HG02938 (cell line): ENCODE measurements around the gene PRPF8.
A peak's percentile ranks its signal among the peaks of the same experiment; 100 is the strongest.
"Not testable (repeated sequence)": the region's sequence is repeated elsewhere in the genome, so short reads cannot be mapped to it uniquely, and the experiment has no call there.

Experiments used
- ATAC-seq: cut with Tn5 transposase; IDR thresholded peaks from one replicate; pipeline ENCODE4 v1.9.1; 2021; ENCODE audit warnings: mild to moderate bottlenecking, moderate library complexity; ENCODE audit not compliant: unreplicated experiment

The PRPF8 gene

DNA sequence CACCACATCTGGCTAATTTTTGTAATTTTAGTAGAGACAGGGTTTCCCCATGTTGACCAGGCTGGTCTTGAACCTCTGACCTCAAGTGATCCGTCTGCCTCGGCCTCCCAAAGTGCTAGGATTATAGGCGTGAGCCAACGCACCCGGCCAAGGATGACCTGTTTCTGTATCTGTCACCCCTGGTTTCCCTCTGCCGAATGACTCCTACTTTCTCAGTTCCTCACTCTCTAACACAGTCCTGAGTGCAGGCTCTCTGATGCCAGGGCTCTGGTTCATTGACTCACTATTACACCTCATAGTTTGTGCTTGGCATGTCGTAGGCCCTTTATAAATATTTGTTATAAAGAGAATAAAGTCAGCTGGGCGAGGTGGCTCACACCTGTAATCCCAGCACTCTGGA lies 10.7 kb upstream of the PRPF8 start:
- no peak for ATAC-seq

DNA sequence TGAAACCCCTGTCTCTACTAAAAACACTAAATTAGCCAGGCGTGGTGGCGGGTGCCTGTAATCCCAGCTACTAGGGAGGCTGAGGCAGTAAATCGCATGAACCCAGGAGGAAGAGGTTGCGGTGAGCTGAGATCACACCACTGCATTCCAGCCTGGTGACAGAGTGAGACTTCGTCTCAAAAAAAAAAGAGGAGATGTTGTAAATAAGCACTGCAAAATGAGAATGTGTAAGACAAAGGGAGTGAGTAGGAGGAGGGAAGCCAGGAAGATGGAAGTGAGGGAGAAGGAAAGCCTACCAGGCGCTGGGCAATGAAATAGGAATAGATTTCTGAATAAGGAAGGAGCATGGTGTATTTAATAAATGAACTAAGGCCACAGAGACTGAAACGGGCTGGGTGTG lies 8.7 kb upstream of the PRPF8 start:
- ATAC-seq: no peak

DNA sequence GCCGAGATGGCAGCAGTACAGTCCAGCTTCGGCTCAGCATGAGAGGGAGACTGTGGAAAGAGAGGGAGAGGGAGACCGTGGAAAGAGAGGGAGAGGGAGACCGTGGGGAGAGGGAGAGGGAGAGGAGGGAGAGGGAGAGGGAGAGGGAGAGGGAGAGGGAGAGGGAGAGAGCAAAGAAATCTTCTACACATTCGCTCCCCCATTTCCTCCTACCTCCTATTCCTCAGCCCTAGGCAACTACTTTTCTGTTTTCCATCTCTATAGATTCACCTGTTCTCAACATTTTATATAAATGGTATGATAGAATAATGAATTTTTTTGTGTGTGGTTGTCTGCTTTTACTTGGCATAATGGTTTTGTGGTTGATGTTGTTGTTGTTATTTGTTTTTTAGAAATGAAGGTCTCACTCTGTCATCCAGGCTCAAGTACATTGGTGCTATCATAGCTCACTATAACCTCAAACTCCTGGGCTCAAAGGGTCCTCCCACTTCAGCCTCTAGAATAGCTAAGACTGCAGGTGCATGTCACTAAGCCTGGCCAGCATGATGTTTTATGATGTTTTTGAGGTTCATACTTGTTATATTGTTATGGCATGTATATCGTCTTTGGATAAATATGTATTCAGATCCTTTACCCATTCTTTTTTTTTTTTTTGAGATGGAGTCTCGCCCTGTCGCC lies 6.0 kb upstream of the PRPF8 start:
- ATAC-seq: no peak

- not testable (repeated sequence) for ATAC-seq
These were observed 3.7 kb upstream of the PRPF8 start for GRCh38 chr17:1688405-1688804.

- no peak for ATAC-seq
These were observed 1.4 kb upstream of the PRPF8 start for GRCh38 chr17:1686086-1686485.

- no peak for ATAC-seq
These were observed 1.2 kb downstream of the PRPF8 start for GRCh38 chr17:1683459-1683858.

DNA sequence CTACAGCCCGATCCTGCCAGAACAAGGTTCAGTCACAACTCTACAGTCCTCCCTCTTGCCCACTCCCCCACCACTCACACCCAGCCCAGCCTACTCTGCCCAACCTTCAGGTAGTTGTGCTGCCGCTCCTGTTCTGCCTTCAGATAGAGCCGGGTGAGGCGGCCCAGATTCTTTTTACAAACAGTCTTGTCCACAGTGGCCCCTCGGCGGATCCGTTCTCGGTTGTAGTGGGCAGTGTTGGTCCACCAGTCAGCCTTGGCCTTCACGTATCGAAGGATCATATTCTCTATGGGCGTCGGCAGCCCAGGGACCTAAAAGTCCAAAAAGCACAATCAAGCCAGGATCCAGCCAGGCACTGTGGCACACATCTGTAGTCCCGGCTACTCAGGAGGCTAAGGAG lies 8.3 kb downstream of the PRPF8 start:
- no peak for ATAC-seq

- ATAC-seq: no peak
These were observed 11.5 kb downstream of the PRPF8 start for GRCh38 chr17:1673041-1673785.

GRCh38 chr17:1663934-1664333 lies 20.7 kb downstream of the PRPF8 start:
- not testable (repeated sequence) for ATAC-seq

DNA sequence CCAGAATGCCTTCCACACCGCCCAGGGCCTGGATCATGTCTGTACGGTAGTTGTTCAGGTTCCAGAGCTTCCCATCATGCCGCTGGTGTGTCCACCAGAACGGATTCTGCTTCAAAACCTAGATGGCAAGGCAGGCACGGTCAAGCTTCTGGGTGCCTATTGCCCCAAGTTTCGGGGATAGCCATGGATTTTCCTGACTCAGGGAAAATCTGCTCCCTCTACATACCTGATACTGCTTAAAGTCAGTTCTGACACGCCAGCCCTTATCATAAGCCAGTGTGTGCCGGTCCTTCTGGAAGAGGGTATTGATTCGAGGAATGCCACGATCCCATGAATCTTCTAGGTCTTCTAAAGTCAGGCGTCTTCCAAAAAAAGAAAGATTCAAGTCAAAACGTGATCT lies 23.6 kb downstream of the PRPF8 start:
- no peak for ATAC-seq

GRCh38 chr17:1658100-1658499 lies 26.6 kb downstream of the PRPF8 start:
- no peak for ATAC-seq

DNA sequence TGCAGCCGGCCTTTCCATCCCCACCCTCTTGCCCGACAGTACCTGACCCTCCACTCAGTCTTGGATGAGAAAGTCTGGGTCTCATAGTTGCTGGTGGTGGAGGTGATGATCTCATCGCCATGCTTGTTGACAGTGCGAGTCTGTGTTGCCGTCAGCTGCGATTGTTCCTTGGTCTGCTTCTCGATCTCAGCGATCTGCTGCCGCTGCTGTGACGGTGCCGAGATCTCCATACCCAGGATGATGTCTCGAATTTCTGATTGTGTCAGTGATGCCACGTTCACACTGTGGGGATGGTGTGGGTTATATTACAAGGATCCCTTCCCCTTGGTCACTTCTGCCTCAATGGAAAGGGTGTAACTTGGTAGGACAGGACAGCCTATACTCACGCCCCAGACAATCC lies 30.9 kb downstream of the PRPF8 start:
- ATAC-seq: no peak

DNA sequence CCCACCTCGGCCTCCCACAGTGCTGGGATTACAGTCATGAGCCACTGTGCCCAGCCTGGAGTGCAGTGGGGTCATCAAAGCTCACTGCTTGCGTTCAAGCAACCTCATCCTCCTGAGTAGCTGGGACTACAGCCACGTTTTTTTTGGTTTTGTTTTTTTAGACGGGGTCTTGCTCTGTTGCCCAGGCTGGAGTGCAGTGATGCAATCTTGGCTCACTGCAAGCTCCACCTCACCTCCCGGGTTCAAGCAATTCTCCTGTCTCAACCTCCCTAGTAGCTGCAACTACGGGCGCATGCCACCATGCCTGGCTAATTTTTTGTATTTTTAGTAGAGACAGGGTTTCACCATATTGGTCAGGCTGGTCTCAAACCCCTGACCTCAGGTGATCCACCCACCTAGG lies 31.9 kb downstream of the PRPF8 start:
- not testable (repeated sequence) for ATAC-seq

- ATAC-seq: no peak
These were observed 33.2 kb downstream of the PRPF8 start for GRCh38 chr17:1651559-1651844.

DNA sequence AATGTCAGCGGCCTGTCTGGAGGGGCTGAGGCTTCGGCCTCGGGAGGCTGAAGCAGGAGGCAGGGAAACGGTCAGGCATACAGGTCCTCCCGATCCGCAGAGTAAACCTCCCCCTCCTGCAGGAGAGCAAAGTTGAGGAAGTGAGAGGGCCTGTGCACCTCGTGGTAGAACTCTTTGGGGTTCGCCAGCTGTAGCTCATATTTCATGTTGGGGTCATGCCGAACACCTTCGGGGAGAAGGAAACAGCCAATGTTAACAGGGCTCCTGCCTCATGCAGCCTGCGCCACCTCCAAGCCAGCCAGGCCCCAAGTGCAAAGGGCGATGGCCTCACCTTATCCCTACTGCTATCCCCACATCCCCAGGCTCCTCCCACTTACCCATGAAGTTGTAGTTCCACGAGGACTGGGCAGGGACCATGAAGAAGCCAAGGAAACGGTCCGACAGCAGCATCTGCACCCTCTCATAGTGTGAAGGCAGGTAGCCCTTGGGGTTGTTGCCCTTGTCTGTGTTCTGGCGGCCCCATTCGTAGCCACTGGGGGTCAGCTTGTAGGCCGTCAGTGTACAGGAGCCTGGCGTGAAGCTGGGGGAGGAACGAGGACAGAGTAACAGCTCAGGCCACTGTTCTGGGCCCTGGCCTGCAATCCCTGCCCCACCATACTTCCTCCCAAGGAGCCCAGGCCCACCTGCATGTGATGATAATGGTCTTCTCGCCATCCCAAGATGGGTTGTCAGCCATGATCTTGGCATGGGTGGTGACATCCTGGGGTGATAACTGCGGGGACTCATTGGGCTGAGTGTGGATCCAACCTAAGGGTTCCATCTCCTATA lies 33.7 kb downstream of the PRPF8 start:
- no peak for ATAC-seq

GRCh38 chr17:1649844-1650501 lies 34.7 kb downstream of the PRPF8 start, which contains the start of gene RILP:
TSS of gene RILP (minus strand) at chr17:1649866. CDS start at chr17:1649804, 62 bp downstream.
- ATAC-seq: no peak

DNA sequence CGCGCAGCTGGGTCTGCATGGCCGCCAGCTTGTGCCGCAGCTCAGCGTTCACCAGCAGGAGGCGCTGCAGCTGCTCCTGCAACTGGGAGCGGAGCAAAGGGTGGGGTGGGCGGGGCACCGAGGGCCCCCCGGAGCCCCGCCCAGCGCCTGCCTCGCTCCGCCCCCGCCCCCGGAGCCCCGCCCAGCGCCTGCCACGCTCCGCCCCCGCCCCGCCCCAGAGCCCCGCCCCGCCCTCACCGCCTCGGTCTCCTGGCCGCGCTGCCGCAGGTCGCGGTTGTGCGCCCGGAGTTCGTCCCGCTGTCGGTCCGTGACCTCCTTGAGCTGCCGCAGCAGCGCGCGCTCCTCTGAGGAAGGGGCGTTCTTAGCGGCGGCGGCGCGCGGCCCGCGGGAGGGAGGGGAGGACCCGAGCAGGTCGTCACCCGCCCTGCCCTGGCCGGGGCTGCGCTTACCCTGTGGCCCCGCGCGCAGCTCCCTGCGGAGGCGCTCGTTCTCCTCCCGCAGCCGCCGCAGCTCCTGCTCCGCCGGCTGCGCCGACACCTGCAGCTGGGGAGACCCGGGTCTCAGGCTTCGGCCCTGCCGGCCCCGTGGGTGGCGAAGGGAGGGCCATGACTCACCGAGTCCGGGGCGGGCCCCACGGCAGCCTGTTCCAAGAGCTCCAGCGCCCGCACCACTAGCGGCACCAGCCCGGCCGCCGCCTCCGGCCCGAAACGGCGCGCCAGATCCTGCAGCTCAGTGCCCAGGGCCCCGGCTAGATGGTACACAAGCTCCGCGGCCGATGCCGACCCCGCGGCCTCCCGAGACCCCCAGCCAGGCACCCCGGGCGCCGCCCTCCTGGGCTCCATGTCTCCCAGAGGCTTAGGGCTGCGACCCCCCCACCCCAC lies 35.5 kb downstream of the PRPF8 start:
- ATAC-seq: peak; percentile 46

GRCh38 chr17:1648173-1648962 lies 36.3 kb downstream of the PRPF8 start:
- peak; percentile 13 for ATAC-seq

GRCh38 chr17:1647802-1648171 lies 36.9 kb downstream of the PRPF8 start:
- no peak for ATAC-seq
